ENCODE measurements around the gene DMRT1.

Gene DMRT1

DNA sequence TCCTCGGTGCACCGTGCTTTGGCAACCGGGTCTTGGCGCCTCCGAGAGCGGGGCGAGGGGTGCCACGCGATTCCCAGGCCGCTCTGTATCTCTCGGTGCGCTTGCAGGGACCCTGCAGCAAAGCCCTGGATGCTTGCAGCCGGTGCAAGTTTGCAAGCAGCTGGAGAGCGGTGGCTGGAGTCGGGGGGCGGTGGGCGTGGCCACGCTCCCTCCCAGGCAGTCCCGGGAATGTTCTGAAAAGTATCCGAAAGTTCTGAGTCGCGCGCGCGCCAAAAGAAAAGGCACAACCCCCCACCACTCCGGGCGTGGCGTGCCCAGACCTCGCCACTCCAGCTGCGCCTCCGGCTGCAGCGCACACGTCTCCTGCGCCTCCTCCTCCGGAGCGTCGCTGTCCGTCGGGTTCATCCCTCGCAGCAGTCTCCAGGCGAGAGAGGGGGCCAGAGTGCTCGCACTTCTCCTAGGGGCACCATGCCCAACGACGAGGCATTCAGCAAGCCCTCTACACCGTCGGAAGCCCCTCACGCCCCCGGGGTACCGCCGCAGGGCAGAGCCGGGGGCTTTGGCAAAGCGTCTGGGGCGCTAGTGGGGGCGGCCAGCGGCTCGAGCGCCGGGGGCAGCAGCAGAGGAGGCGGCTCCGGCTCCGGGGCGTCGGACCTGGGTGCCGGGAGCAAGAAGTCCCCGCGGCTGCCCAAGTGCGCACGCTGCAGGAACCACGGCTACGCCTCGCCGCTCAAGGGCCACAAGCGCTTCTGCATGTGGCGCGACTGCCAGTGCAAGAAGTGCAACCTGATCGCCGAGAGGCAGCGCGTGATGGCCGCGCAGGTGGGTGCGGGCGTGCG, at the start of gene DMRT1:
Gene DMRT1, plus strand, starts transcription at position 327 of the 839 bp plus-strand sequence. Its CDS starts 142 bp downstream, at position 469.
- DNase-seq (ENCODE audit: extremely low read depth, low read depth): no peak
- no peak for TF ChIP-seq CTCF (IDR thresholded peaks at IDR 0.05; ENCODE audit: low read depth, low read length, missing control alignments)
- no peak within 1 kb of the TSS for H3K4me3 ChIP-seq (replicated peaks; ENCODE audit: low read depth, low read length)

DNA sequence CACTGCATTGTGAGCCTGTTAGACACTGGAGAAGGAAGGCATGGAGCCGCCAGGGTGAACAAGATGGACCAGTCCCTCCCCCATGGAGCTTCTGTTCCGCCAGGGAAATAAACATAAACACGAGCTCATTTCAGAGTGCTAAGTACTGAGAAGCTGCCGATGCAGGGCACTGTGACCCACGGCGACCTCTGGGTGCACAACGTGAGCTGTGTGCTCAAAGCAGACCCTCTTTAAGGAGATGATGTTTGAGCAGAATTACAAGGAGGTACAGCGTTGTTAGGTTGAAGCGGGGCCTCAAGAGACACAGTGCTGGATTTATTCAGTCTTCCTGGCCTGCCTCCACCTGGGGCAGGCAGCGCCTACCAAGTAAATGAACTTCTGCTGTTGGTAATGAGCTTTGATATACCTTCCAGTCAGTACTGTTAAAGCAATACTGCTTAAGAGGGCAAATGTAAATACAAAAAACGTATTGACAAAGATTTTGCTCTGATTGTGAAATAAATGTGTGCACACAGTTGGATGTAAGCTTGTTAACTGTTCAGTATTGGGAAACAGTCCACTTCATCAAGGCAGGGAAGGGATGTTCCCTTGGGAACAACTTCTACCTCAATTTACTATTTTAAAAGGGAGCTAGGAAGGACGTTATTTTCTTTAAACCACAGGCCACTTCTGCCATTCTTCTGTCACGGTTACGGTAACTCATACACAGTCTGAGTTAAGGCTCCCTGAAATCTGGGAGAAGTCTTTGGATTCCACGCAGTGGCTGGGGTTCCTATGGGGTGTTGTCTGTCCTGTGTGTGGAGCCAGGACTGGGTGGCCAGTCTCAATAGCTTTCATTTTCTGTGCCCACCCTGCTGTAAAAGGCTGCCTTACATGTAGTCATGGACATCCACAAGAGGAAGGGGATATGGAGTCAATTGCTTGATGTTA, 48.9 kb upstream of the DMRT1 start:
- no peak for DNase-seq (ENCODE audit: extremely low read depth, low read depth)
- no peak for TF ChIP-seq CTCF (IDR thresholded peaks at IDR 0.05; ENCODE audit: low read depth, low read length, missing control alignments)

GRCh38 chr9:794386-794785, 47.1 kb upstream of the DMRT1 start:
- no peak for TF ChIP-seq CTCF (IDR thresholded peaks at IDR 0.05; ENCODE audit: low read depth, low read length, missing control alignments)

More for the DNA sequence above, 48.9 kb upstream of the DMRT1 start:
- no peak overlapping the region for H3K4me3 ChIP-seq (replicated peaks; ENCODE audit: low read depth, low read length)

DNA sequence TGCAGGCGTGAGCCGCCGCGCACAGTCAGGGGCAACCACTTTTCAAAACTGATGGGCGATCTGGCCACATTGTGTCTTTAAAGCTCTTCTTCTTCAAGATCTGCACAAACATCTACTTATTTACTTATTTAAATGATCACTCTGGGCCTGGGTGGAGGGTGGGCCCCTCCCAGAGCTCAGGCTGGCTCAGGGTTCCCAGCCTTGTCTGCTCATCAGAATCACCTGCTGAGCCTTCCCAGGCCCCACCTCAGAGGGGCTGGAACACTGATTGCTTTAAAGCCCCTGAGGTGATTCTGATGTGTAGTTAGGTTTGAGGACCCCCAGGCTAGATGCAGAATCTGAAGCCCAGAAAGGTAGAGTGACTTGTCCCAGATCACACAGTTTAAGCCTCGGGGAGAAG, 45.6 kb upstream of the DMRT1 start:
- TF ChIP-seq CTCF (IDR thresholded peaks at IDR 0.05; ENCODE audit: low read depth, low read length, missing control alignments): no peak
- no peak for DNase-seq (ENCODE audit: extremely low read depth, low read depth)
- H3K4me3 ChIP-seq (replicated peaks; ENCODE audit: low read depth, low read length): no peak overlapping the region

More at GRCh38 chr9:794386-794785, 47.1 kb upstream of the DMRT1 start:
- H3K4me3 ChIP-seq (replicated peaks; ENCODE audit: low read depth, low read length): no peak overlapping the region
- DNase-seq (ENCODE audit: extremely low read depth, low read depth): no peak

DNA sequence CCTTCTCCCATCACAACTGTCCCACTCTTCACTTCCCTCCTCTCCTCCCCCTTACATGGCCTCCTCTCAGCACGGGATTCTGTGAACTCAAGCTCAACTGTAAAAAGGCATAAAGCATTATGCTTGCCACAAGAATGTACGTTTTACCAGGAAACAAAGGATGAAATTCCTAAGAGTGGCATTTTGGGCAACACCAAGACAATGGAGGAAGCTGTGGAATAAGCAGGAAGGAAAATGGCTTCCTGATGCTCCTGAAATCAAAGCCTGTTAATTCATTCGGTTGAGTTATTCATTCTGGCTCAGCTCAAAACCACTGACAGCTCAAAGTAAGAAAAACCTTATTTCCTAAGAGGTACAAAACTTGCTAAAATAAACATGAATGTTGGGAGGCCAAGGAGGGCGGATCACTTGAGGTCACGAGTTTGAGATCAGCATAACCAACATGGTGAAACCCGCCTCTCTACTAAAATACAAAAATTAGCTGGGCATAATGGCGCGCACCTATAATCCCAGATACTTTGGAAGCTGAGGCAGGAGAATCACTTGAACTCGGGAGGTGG, 40.8 kb upstream of the DMRT1 start:
- no peak for DNase-seq (ENCODE audit: extremely low read depth, low read depth)
- TF ChIP-seq CTCF (IDR thresholded peaks at IDR 0.05; ENCODE audit: low read depth, low read length, missing control alignments): no peak
- H3K4me3 ChIP-seq (replicated peaks; ENCODE audit: low read depth, low read length): no peak overlapping the region

DNA sequence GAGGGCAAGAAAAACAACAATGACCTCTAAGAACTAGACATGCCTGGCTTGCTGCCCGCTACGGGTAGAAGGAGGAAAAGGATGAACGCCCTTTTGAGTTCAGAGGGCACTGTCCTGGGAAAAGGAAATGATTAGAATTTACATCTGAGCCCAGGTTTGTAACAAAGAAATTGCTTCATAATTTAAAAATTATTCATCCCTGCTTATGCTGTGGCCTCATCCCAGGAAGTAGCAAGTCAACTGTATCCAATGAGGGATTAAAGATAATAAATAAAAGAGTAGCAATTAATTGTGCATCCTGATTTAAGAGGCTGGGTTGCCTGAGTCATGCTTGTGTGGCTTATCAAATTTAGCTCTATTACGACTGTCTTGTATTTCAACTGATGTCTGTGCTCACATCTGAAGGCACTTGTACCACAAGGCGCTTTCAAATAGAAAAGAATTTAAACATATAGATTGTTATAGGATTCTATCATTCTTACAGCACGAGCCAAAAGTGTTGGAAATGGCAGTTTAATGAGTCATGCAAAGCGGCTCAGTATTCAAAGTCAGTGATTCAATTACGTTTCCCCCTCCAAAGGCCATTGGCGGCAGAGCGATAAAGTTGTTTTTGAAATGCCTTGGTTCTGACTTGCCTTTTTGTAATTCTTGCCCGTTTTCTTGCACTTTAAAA, 40.0 kb upstream of the DMRT1 start:
- no peak for DNase-seq (ENCODE audit: extremely low read depth, low read depth)
- no peak overlapping the region for H3K4me3 ChIP-seq (replicated peaks; ENCODE audit: low read depth, low read length)
- no peak for TF ChIP-seq CTCF (IDR thresholded peaks at IDR 0.05; ENCODE audit: low read depth, low read length, missing control alignments)
